Right lobe of liver (tissue), 4 donors: ENCODE data around the gene SERPINE1.

Experiments used
- CTCF ChIP-seq, 4 donors: fragments of 200-600 bp in 3 of 4; fragments of 450-650 bp in 1 of 4; IDR thresholded peaks; one replicate each; pipeline versions ENCODE4 v1.5.1 to v1.8.0; 2016 to 2022; ENCODE audit warnings: antibody characterized with exemption in 4 of 4, mild to moderate bottlenecking in 2 of 4
- POLR2A ChIP-seq: fragments of 450-650 bp; IDR thresholded peaks from one replicate; pipeline ENCODE4 v1.6.1; 2017; ENCODE audit warnings: antibody characterized with exemption, mild to moderate bottlenecking
- donor health status: DM: no; HTN: no; CAD: no.
- donor health status: DM: no; HTN: no; CAD: no.
- donor health status: DM: no; HTN: yes; CAD: no.

- TF ChIP-seq CTCF (IDR thresholded peaks at IDR 0.05) (peak; percentile 77 to 80 (median 78)), POLR2A (peak; percentile 78)
These were observed 11.4 kb downstream of the SERPINE1 start for GRCh38 chr7:101138213-101138870.
